Mononuclear cell (primary cell): ENCODE data around the gene TP63. TPM values are rescaled to one million over a fixed set of nuclear protein-coding genes. Genes with fewer than 3 reads are reported as not detected.

Experiments
- H3K27me3 ChIP-seq: 2 replicates; pipeline ENCODE4 v1.6.0; 2011; ENCODE audit warnings: low read length, control low read depth; ENCODE audit not compliant: insufficient read depth
- H3K4me1 ChIP-seq: 2 replicates; pipeline ENCODE4 v1.5.1; 2011; ENCODE audit warnings: mild to moderate bottlenecking, low read length, control low read depth; ENCODE audit not compliant: insufficient read depth
- H3K4me3 ChIP-seq: 2 replicates; pipeline ENCODE4 v1.5.1; 2011; ENCODE audit warnings: mild to moderate bottlenecking, low read length, moderate library complexity
- H3K9me3 ChIP-seq: 2 replicates; pipeline ENCODE4 v1.5.1; 2011; ENCODE audit warnings: low read depth, mild to moderate bottlenecking, control low read depth, low read length
- total RNA-seq: library from RNA; depleted of rRNA; stranded (reverse); fragments of >200 nt; gene quantifications from one replicate; pipeline ENCODE4 v1.2.3, GENCODE V29; 2012

Gene TP63
- total RNA-seq, 1 donor = 0.21 TPM

- H3K9me3 ChIP-seq = no peaks in the 10 kb centered on the region
Measured at GRCh38 chr3:189685860-189686259, 54.7 kb downstream of the TP63 start.

GRCh38 chr3:189687475-189687874, 56.3 kb downstream of the TP63 start:
- Histone ChIP-seq H3K27me3 (no peaks in the 10 kb centered on the region), H3K9me3 (no peaks in the 10 kb centered on the region), H3K4me3 (no peak overlapping the region), H3K4me1 (no peaks in the 10 kb centered on the region)

More at GRCh38 chr3:189685860-189686259, 54.7 kb downstream of the TP63 start:
- no peaks in the 10 kb centered on the region for H3K4me1 ChIP-seq
- no peaks in the 10 kb centered on the region for H3K27me3 ChIP-seq
- H3K4me3 ChIP-seq = no peak overlapping the region

- no peak overlapping the region for H3K4me3 ChIP-seq
- H3K27me3 ChIP-seq = no peaks in the 10 kb centered on the region
- H3K4me1 ChIP-seq = no peaks in the 10 kb centered on the region
- no peaks in the 10 kb centered on the region for H3K9me3 ChIP-seq
Measured at GRCh38 chr3:189688262-189688661, 57.1 kb downstream of the TP63 start.

- H3K27me3 ChIP-seq = no peaks in the 10 kb centered on the region
- H3K9me3 ChIP-seq = no peaks in the 10 kb centered on the region
- no peak overlapping the region for H3K4me3 ChIP-seq
- no peaks in the 10 kb centered on the region for H3K4me1 ChIP-seq
Measured at GRCh38 chr3:189689625-189690024, 58.4 kb downstream of the TP63 start.

- Histone ChIP-seq H3K4me1 (no peaks in the 10 kb centered on the region), H3K27me3 (no peaks in the 10 kb centered on the region), H3K4me3 (no peak overlapping the region), H3K9me3 (no peaks in the 10 kb centered on the region)
Measured at GRCh38 chr3:189690237-189690636, 59.0 kb downstream of the TP63 start.

GRCh38 chr3:189690672-189691071, 59.5 kb downstream of the TP63 start:
- no peak overlapping the region for H3K4me3 ChIP-seq
- H3K27me3 ChIP-seq = no peaks in the 10 kb centered on the region
- no peaks in the 10 kb centered on the region for H3K9me3 ChIP-seq
- H3K4me1 ChIP-seq = no peaks in the 10 kb centered on the region

GRCh38 chr3:189695400-189695799, 64.2 kb downstream of the TP63 start:
- no peak overlapping the region for H3K4me3 ChIP-seq
- no peaks in the 10 kb centered on the region for H3K27me3 ChIP-seq
- no peaks in the 10 kb centered on the region for H3K4me1 ChIP-seq
- H3K9me3 ChIP-seq = no peaks in the 10 kb centered on the region

- Histone ChIP-seq H3K4me3 (no peak overlapping the region), H3K27me3 (no peaks in the 10 kb centered on the region), H3K4me1 (no peaks in the 10 kb centered on the region), H3K9me3 (no peaks in the 10 kb centered on the region)
Measured at GRCh38 chr3:189698811-189699210, 67.6 kb downstream of the TP63 start.

- Histone ChIP-seq H3K4me1 (no peaks in the 10 kb centered on the region), H3K27me3 (no peaks in the 10 kb centered on the region), H3K9me3 (no peaks in the 10 kb centered on the region), H3K4me3 (no peak overlapping the region)
Measured at GRCh38 chr3:189699885-189700284, 68.7 kb downstream of the TP63 start.

GRCh38 chr3:189702066-189702646, 71.0 kb downstream of the TP63 start:
- Histone ChIP-seq H3K4me1 (no peaks in the 10 kb centered on the region), H3K27me3 (no peaks in the 10 kb centered on the region)

GRCh38 chr3:189703865-189704264, 72.7 kb downstream of the TP63 start:
- no peaks in the 10 kb centered on the region for H3K4me1 ChIP-seq
- no peak overlapping the region for H3K4me3 ChIP-seq
- H3K27me3 ChIP-seq = no peaks in the 10 kb centered on the region
- no peaks in the 10 kb centered on the region for H3K9me3 ChIP-seq

More at GRCh38 chr3:189702066-189702646, 71.0 kb downstream of the TP63 start:
- no peaks in the 10 kb centered on the region for H3K9me3 ChIP-seq
- no peak overlapping the region for H3K4me3 ChIP-seq

- Histone ChIP-seq H3K4me1 (no peaks in the 10 kb centered on the region), H3K27me3 (no peaks in the 10 kb centered on the region), H3K9me3 (no peaks in the 10 kb centered on the region), H3K4me3 (no peak overlapping the region)
Measured at GRCh38 chr3:189708375-189708774, 77.2 kb downstream of the TP63 start.

- H3K9me3 ChIP-seq = no peaks in the 10 kb centered on the region
- no peaks in the 10 kb centered on the region for H3K4me1 ChIP-seq
- no peak overlapping the region for H3K4me3 ChIP-seq
- H3K27me3 ChIP-seq = no peaks in the 10 kb centered on the region
Measured at GRCh38 chr3:189710620-189711402, 79.6 kb downstream of the TP63 start.

- no peaks in the 10 kb centered on the region for H3K9me3 ChIP-seq
- H3K27me3 ChIP-seq = no peaks in the 10 kb centered on the region
- H3K4me3 ChIP-seq = no peak overlapping the region
- H3K4me1 ChIP-seq = no peaks in the 10 kb centered on the region
Measured at GRCh38 chr3:189712906-189713483, 81.8 kb downstream of the TP63 start.

- no peaks in the 10 kb centered on the region for H3K27me3 ChIP-seq
Measured at GRCh38 chr3:189714991-189715961, 84.1 kb downstream of the TP63 start.

More at GRCh38 chr3:189714991-189715961, 84.1 kb downstream of the TP63 start:
- H3K9me3 ChIP-seq = no peaks in the 10 kb centered on the region
- H3K4me1 ChIP-seq = no peaks in the 10 kb centered on the region
- no peak overlapping the region for H3K4me3 ChIP-seq
